ENCODE measurements around the gene CAMK2D.

Gene CAMK2D

DNA sequence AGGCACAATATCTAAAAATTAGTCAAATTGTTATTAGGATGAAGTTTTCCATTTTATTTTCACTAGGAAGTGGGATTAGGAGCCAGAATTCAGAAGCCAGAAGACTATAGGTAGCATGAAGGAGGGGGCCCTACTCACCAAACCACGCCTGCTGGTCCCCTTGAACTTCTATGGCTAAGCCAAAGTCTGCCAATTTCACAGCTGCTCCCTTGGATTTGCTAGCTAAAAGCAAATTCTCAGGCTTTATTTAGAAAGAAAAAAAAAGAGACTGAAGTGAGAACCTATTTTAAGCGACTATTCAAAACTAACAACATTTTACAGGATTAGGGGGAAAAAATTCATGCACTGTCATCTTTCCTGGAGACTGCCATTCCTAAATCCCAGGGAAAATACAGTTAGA, 224.3 kb downstream of the CAMK2D start:
- no peak for DNase-seq
- WGBS (ENCODE audit: extremely low coverage, insufficient coverage, low lambda C conversion rate): no CpG with 5 or more reads among the region's 2 CpGs
- H4K8ac ChIP-seq (ENCODE audit: low read depth, low read length): no peak overlapping the region

DNA sequence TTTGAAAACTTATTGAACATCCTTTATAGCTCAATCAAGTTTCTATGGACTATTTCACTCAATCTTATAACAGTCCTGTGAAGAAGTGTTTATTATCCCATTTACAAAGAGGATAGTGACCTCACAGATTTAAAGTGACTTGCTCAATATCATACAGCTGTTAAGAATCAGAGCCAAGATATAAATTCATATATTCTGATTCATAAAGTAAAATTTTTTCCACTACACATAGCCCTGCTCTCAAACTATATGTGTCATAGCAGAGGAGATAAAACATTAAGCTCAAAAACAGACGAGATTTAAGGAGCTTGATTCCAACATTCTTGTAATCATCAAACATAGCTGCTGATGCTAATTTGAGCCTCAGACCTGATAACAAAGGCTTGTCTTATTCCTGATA, 226.8 kb downstream of the CAMK2D start:
- Histone ChIP-seq H3K79me1 (ENCODE audit: low read length) (no peaks in the 10 kb centered on the region), H2AK5ac (ENCODE audit: low read length) (no peak overlapping the region), H3K4me3 (ENCODE audit: low read length) (no peak overlapping the region), H3K9ac (ENCODE audit: low read length) (no peak overlapping the region), H3K18ac (ENCODE audit: low read length) (no peak overlapping the region), H3K23ac (ENCODE audit: low read length) (no peak overlapping the region), H2BK15ac (replicated peaks; ENCODE audit: low read depth) (no peak overlapping the region), H4K5ac (ENCODE audit: low read length) (no peak overlapping the region), H2BK5ac (ENCODE audit: low read length) (no peak overlapping the region), H4K8ac (ENCODE audit: low read depth, low read length) (no peak overlapping the region), H3K4me1 (ENCODE audit: control insufficient read depth, low read depth, low read length) (no peaks in the 10 kb centered on the region), H3K79me2 (ENCODE audit: control insufficient read depth, insufficient read depth, low read length) (no peaks in the 10 kb centered on the region), H3K27ac (ENCODE audit: low read depth, low read length) (no peak overlapping the region), H3K36me3 (ENCODE audit: control insufficient read depth, insufficient read depth, low read length) (no peaks in the 10 kb centered on the region), H3K4ac (ENCODE audit: low read depth, low read length) (no peak overlapping the region), H3K56ac (ENCODE audit: low read length) (no peak overlapping the region), H3K27me3 (ENCODE audit: insufficient read depth, low read length, poor library complexity) (no peaks in the 10 kb centered on the region), H3K4me2 (ENCODE audit: low read length) (no peak overlapping the region), H2BK120ac (ENCODE audit: low read depth, low read length) (no peak overlapping the region)
- no CpG with 5 or more reads among the region's 1 CpG for WGBS (ENCODE audit: extremely low coverage, insufficient coverage, low lambda C conversion rate)
- no peak for DNase-seq

More for the DNA sequence above, 224.3 kb downstream of the CAMK2D start:
- Histone ChIP-seq H3K27me3 (ENCODE audit: insufficient read depth, low read length, poor library complexity) (no peaks in the 10 kb centered on the region), H3K23ac (ENCODE audit: low read length) (no peak overlapping the region), H3K79me1 (ENCODE audit: low read length) (no peaks in the 10 kb centered on the region), H3K9ac (ENCODE audit: low read length) (no peak overlapping the region), H2BK5ac (ENCODE audit: low read length) (no peak overlapping the region), H4K5ac (ENCODE audit: low read length) (no peak overlapping the region), H3K79me2 (ENCODE audit: control insufficient read depth, insufficient read depth, low read length) (no peaks in the 10 kb centered on the region), H3K27ac (ENCODE audit: low read depth, low read length) (no peak overlapping the region), H2BK15ac (replicated peaks; ENCODE audit: low read depth) (no peak overlapping the region), H3K4me2 (ENCODE audit: low read length) (no peak overlapping the region), H3K4me3 (ENCODE audit: low read length) (no peak overlapping the region), H3K56ac (ENCODE audit: low read length) (no peak overlapping the region), H3K18ac (ENCODE audit: low read length) (no peak overlapping the region), H3K36me3 (ENCODE audit: control insufficient read depth, insufficient read depth, low read length) (no peaks in the 10 kb centered on the region), H2AK5ac (ENCODE audit: low read length) (no peak overlapping the region), H3K4me1 (ENCODE audit: control insufficient read depth, low read depth, low read length) (no peaks in the 10 kb centered on the region), H3K4ac (ENCODE audit: low read depth, low read length) (no peak overlapping the region), H2BK120ac (ENCODE audit: low read depth, low read length) (no peak overlapping the region)

DNA sequence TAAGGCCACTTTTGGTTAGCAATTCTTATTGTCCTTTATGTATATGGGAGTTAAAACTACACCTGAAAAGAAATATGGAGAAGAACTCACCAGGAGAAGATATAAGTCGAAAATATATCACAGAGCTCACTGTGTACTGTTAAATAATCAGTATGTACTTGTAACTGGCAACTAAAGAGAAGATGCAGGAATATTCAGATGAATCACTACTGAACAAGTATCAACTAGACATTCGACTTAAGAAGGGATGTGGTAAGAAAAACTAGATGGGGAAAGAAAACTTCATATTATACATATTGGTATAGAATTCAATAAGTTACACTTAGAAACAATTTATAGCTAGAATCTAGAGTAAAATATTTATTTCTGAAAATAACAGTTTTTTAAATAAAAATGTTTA, 230.0 kb downstream of the CAMK2D start:
- Histone ChIP-seq H3K27ac (ENCODE audit: low read depth, low read length) (no peak overlapping the region), H3K4ac (ENCODE audit: low read depth, low read length) (no peak overlapping the region), H3K18ac (ENCODE audit: low read length) (no peak overlapping the region), H2BK5ac (ENCODE audit: low read length) (no peak overlapping the region), H3K79me2 (ENCODE audit: control insufficient read depth, insufficient read depth, low read length) (no peaks in the 10 kb centered on the region), H4K8ac (ENCODE audit: low read depth, low read length) (no peak overlapping the region), H2AK5ac (ENCODE audit: low read length) (no peak overlapping the region), H4K5ac (ENCODE audit: low read length) (no peak overlapping the region), H3K36me3 (ENCODE audit: control insufficient read depth, insufficient read depth, low read length) (no peaks in the 10 kb centered on the region), H3K79me1 (ENCODE audit: low read length) (no peaks in the 10 kb centered on the region), H3K4me1 (ENCODE audit: control insufficient read depth, low read depth, low read length) (no peaks in the 10 kb centered on the region), H3K4me2 (ENCODE audit: low read length) (no peak overlapping the region), H2BK120ac (ENCODE audit: low read depth, low read length) (no peak overlapping the region), H3K9ac (ENCODE audit: low read length) (no peak overlapping the region), H3K4me3 (ENCODE audit: low read length) (no peak overlapping the region), H3K56ac (ENCODE audit: low read length) (no peak overlapping the region), H3K23ac (ENCODE audit: low read length) (no peak overlapping the region), H2BK15ac (replicated peaks; ENCODE audit: low read depth) (no peak overlapping the region), H3K27me3 (ENCODE audit: insufficient read depth, low read length, poor library complexity) (no peaks in the 10 kb centered on the region)
- no peak for DNase-seq
- WGBS (ENCODE audit: extremely low coverage, insufficient coverage, low lambda C conversion rate): no CpG with 5 or more reads among the region's 2 CpGs

DNA sequence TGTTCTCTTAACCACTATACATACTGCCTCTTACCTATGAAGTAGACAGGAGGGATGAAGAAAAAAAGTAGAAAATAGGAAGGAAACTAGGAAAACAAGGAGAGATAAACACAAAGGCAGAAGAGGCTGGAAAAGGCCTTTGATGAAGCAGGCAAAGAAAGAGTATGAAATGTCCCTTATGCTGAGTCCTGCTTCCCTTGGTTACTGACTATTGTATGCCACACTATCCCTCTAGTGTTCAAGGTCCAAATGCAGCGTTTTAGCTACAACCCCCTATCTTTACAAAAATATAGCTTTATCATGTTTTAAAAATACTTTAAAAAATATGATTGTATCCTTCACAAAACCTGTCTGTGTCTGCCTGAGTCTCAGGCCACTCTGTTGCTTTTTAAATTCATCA, 233.1 kb downstream of the CAMK2D start:
- Histone ChIP-seq H3K4ac (ENCODE audit: low read depth, low read length) (no peak overlapping the region), H3K4me1 (ENCODE audit: control insufficient read depth, low read depth, low read length) (no peaks in the 10 kb centered on the region), H3K4me2 (ENCODE audit: low read length) (no peak overlapping the region), H4K5ac (ENCODE audit: low read length) (no peak overlapping the region), H3K4me3 (ENCODE audit: low read length) (no peak overlapping the region), H3K36me3 (ENCODE audit: control insufficient read depth, insufficient read depth, low read length) (no peaks in the 10 kb centered on the region), H3K9ac (ENCODE audit: low read length) (no peak overlapping the region), H2AK5ac (ENCODE audit: low read length) (no peak overlapping the region), H3K27me3 (ENCODE audit: insufficient read depth, low read length, poor library complexity) (no peaks in the 10 kb centered on the region), H4K8ac (ENCODE audit: low read depth, low read length) (no peak overlapping the region), H3K27ac (ENCODE audit: low read depth, low read length) (no peak overlapping the region), H2BK5ac (ENCODE audit: low read length) (no peak overlapping the region), H3K56ac (ENCODE audit: low read length) (no peak overlapping the region), H2BK120ac (ENCODE audit: low read depth, low read length) (no peak overlapping the region), H3K18ac (ENCODE audit: low read length) (no peak overlapping the region), H3K79me1 (ENCODE audit: low read length) (no peaks in the 10 kb centered on the region), H3K23ac (ENCODE audit: low read length) (no peak overlapping the region), H3K79me2 (ENCODE audit: control insufficient read depth, insufficient read depth, low read length) (no peaks in the 10 kb centered on the region), H2BK15ac (replicated peaks; ENCODE audit: low read depth) (no peak overlapping the region)
- DNase-seq: peak; percentile 13
- WGBS (ENCODE audit: extremely low coverage, insufficient coverage, low lambda C conversion rate): no CpG with 5 or more reads among the region's 1 CpG

DNA sequence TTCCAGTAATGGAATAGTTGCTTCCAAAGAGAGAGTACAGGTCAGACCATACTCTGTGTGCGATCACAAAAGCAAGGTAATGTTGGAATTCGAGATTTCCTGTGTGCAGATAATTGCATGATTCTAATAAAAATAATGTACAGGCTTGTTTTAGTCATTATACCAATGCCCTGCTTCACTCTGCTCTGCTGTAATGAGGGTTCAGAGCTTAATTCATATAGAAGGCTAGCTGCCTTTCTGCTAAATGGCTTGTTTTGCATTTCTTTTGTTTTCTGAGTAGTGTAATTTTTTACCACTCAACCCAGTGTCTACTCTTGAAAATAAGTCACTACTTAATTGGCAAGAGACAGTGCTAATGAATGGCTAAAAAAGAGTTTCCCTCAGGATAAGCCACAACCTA, 236.0 kb downstream of the CAMK2D start:
- no peaks in the 10 kb centered on the region for H3K79me2 ChIP-seq (ENCODE audit: control insufficient read depth, insufficient read depth, low read length)
- H2BK15ac ChIP-seq (replicated peaks; ENCODE audit: low read depth): no peak overlapping the region
- H3K4me3 ChIP-seq (ENCODE audit: low read length): no peak overlapping the region
- H4K8ac ChIP-seq (ENCODE audit: low read depth, low read length): no peak overlapping the region
- no peaks in the 10 kb centered on the region for H3K4me1 ChIP-seq (ENCODE audit: control insufficient read depth, low read depth, low read length)
- H3K9ac ChIP-seq (ENCODE audit: low read length): no peak overlapping the region
- no peak overlapping the region for H3K56ac ChIP-seq (ENCODE audit: low read length)
- H2BK120ac ChIP-seq (ENCODE audit: low read depth, low read length): no peak overlapping the region
- no peak overlapping the region for H4K5ac ChIP-seq (ENCODE audit: low read length)
- no peak overlapping the region for H3K27ac ChIP-seq (ENCODE audit: low read depth, low read length)
- no peak overlapping the region for H3K18ac ChIP-seq (ENCODE audit: low read length)
- H3K4me2 ChIP-seq (ENCODE audit: low read length): no peak overlapping the region
- WGBS (ENCODE audit: extremely low coverage, insufficient coverage, low lambda C conversion rate): no CpG with 5 or more reads among the region's 2 CpGs
- no peak overlapping the region for H3K4ac ChIP-seq (ENCODE audit: low read depth, low read length)
- H3K79me1 ChIP-seq (ENCODE audit: low read length): no peaks in the 10 kb centered on the region
- no peak overlapping the region for H2BK5ac ChIP-seq (ENCODE audit: low read length)
- no peak overlapping the region for H3K23ac ChIP-seq (ENCODE audit: low read length)
- H3K27me3 ChIP-seq (ENCODE audit: insufficient read depth, low read length, poor library complexity): no peaks in the 10 kb centered on the region
- H2AK5ac ChIP-seq (ENCODE audit: low read length): no peak overlapping the region
- no peaks in the 10 kb centered on the region for H3K36me3 ChIP-seq (ENCODE audit: control insufficient read depth, insufficient read depth, low read length)
- DNase-seq: no peak

DNA sequence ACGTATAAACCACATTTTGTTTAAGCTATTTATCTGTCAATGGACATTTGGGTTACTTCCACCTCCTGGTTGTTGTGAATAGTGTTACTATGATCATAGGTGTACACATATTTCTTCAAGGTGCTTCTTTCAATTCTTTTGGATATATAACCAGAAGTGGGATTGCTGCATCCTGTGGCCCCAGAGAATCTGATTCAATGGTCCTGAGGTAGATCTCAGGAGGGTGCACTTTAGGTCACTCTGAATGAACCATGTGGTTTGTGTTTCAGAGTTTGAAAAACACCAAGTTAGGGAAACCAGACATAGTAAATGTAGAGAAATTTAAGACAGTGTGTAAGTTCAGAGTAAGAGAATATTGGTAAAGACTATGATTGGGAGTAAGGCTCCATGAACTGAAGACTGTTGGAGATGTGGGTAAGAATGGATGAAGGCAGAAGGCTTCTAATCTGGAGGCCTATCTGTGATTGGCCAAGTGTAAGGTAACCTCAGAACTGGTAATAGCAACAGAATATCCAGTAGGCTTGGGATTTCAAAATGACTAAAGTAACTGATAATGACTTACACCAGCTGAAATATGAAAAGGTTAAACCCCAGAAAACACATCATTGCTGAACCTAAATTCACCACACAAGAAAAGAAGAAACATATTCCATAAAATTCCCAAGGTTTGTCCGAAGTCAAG, 236.9 kb downstream of the CAMK2D start:
- Histone ChIP-seq H3K4me2 (ENCODE audit: low read length) (no peak overlapping the region), H3K36me3 (ENCODE audit: control insufficient read depth, insufficient read depth, low read length) (no peaks in the 10 kb centered on the region), H2AK5ac (ENCODE audit: low read length) (no peak overlapping the region)

More for the DNA sequence above, 236.9 kb downstream of the CAMK2D start:
- H2BK120ac ChIP-seq (ENCODE audit: low read depth, low read length): no peak overlapping the region
- H3K27me3 ChIP-seq (ENCODE audit: insufficient read depth, low read length, poor library complexity): no peaks in the 10 kb centered on the region
- no peak overlapping the region for H4K5ac ChIP-seq (ENCODE audit: low read length)
- WGBS (ENCODE audit: extremely low coverage, insufficient coverage, low lambda C conversion rate): no CpG with 5 or more reads among the region's 2 CpGs
- H2BK5ac ChIP-seq (ENCODE audit: low read length): no peak overlapping the region
- H3K79me1 ChIP-seq (ENCODE audit: low read length): no peaks in the 10 kb centered on the region
- no peak for DNase-seq
- H4K8ac ChIP-seq (ENCODE audit: low read depth, low read length): no peak overlapping the region
- no peak overlapping the region for H3K9ac ChIP-seq (ENCODE audit: low read length)
- no peak overlapping the region for H2BK15ac ChIP-seq (replicated peaks; ENCODE audit: low read depth)
- no peak overlapping the region for H3K18ac ChIP-seq (ENCODE audit: low read length)
- no peak overlapping the region for H3K56ac ChIP-seq (ENCODE audit: low read length)
- H3K4me1 ChIP-seq (ENCODE audit: control insufficient read depth, low read depth, low read length): no peaks in the 10 kb centered on the region
- H3K23ac ChIP-seq (ENCODE audit: low read length): no peak overlapping the region
- no peak overlapping the region for H3K4ac ChIP-seq (ENCODE audit: low read depth, low read length)
- H3K79me2 ChIP-seq (ENCODE audit: control insufficient read depth, insufficient read depth, low read length): no peaks in the 10 kb centered on the region
- H3K27ac ChIP-seq (ENCODE audit: low read depth, low read length): no peak overlapping the region
- no peak overlapping the region for H3K4me3 ChIP-seq (ENCODE audit: low read length)

All from mesendoderm (in vitro differentiated cells).